ENCODE data around the gene CD84.

- TF ChIP-seq CTCF (IDR thresholded peaks at IDR 0.05) = no peak
- TF ChIP-seq POLR2A (IDR thresholded peaks at IDR 0.05) = no peak
Observed at GRCh38 chr1:160578525-160579191, 638 bp downstream of the CD84 start.

Measured in right lobe of liver (tissue), 4 donors.